Nucleus accumbens (tissue), 56 donors: ENCODE results near the gene FBP2.

ENCODE experiments used
- DNase-seq, 56 donors: peaks; one replicate each; lab custom pipeline; 2025; lab: John Stamatoyannopoulos, UW

FBP2 gene

DNA sequence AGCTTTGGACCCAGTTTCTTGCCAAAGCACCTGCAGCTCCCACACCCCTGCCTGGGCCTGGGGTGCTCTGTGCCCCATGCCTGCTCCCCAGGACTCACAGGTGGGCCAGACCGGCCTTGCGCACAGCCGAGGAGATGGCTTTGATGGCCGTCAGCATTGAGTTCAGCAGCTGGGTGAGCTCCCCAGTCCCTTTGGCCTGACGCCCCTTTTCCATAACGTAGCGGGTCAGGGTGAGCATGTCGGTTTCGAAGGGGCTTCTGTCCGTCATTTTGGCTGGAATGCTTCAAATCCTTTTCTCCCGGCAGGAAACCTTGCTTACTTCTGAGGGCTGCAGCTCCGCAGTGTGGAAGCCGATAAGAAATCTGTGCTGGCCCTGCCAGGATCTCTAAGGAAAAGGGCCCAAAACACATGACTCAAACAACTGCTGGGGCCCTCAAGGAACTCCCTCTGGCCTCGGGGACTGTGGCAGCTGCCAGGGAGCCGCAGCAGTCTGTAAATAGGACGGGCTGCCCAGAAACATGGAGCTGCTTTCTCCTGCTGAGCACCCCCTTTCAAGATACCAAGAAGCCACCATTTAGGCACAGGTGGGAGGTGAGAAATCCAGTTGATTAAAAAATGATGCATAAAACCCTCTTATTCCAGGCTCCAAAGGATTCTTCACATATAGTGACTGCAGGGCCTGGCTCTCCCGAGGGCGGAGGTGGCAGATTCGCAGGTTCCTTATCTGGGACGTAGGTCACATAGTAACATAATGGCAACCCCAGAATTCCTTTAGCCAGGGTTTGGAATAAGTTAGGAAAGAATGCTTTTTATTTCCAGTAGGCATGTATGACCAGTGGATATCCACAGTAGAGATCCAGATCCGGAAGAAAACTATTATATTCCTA is at the start of gene FBP2:
FBP2 (minus strand) TSS at position 366 of the 887 bp plus-strand sequence; CDS start at position 268, 98 bp downstream.
- DNase-seq = no peak

GRCh38 chr9:94643176-94643575 is 49.6 kb upstream of the FBP2 start:
- DNase-seq = no peak

GRCh38 chr9:94642501-94642900 is 48.9 kb upstream of the FBP2 start:
- no peak for DNase-seq

GRCh38 chr9:94639999-94640376 is 46.4 kb upstream of the FBP2 start:
- DNase-seq = no peak

GRCh38 chr9:94639061-94639998 is 45.7 kb upstream of the FBP2 start, which contains the start of gene FBP1:
Gene FBP1 (minus strand): TSS chr9:94639518. CDS start chr9:94639310, 208 bp downstream.
- DNase-seq = peak in 3 of 56 donors; percentile 4 to 17 (median 8)

DNA sequence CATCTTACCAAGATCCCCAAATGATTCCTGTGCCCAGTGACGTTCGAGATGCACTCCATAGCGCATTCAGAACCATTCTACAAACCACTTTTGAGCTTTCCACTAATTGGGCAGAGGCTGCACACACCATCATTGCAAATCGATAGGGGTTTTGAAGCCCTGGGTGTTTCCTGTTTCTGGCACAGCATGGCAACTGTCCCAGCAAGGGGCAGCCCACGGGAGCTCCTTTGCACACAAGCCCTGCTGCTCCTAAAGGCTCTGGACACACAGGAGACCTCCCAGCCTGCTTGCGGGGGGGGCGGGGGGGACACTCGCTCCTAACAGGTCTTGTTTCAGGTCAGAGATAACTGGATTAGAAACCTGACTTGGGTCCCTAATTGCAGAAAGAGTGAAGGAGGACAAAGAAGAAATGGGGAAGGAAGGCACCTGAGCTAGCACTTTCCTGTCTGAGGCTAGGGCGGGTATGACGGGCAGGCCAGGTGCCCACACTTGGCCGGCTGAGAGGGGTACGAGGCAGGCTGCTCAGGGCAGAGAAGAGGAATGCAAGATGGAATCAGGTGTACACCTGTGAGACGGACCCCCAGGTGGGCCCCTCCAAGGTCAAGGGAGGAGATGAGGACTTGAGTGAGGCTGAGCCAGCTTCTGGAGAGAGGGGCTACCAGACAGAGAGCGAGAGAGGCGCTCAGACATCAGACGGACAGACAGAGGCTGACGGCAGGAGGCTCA is 44.9 kb upstream of the FBP2 start:
- DNase-seq = no peak

DNA sequence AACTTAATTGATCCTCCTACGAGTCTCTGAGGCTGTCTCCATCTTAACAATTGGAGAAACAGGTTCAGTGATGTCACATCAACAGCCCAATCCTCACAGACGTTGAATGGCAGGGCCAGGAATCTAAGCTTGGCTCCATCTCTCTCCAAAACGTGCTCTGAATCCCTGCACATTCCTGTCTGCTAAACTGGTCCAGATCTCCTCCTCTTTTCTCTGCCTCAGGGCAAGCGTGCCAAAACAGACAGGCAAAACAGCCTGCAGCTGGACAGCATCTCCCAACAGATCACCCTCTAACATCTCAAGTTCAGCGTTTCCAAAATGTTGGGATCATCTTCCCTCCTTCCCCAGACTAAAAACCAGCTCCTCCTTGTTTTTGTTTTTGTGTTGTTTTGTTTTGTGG is 39.1 kb upstream of the FBP2 start:
- no peak for DNase-seq

DNA sequence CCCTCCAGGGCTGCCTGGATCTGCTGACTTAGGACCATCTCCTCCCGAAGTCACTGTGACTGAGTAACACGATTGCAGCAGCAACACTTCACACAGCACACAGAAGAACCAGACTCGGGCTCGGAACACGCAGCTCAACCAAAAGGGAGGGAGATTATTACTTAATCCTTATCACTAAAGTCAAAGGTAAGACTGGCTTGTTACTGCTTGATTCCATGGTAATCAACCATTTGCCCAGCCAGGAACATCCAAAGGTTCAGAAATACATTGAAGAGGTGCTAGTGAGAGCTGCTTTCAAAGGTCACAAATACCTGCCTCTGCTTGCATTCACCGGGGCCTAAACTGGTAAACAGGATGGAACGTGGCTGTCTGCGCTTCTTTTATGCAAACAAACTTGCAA is 38.0 kb upstream of the FBP2 start:
- no peak for DNase-seq

GRCh38 chr9:94630833-94631232 is 37.2 kb upstream of the FBP2 start:
- DNase-seq = no peak

GRCh38 chr9:94630281-94630680 is 36.7 kb upstream of the FBP2 start:
- DNase-seq = no peak

DNA sequence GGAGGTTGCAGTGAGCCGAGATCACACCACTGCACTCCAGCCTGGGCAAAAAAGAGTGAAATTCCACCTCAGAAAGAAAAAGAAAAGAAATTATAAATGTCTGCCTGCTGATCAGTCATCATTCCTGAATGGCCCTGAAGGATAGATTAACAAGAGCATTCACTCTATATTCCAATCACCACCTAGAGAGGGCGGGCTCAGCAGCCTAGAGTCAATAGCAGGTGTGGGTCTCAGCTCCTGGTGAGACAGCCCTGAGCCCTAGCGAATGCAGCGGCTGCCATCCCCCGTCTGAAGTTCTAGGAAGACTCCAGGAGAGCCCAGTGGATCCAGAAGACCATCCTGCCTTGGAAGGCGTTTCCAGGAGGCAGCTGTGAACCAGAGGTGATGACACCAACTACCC is 33.7 kb upstream of the FBP2 start:
- DNase-seq = no peak

GRCh38 chr9:94625835-94626234 is 32.2 kb upstream of the FBP2 start:
- no peak for DNase-seq

DNA sequence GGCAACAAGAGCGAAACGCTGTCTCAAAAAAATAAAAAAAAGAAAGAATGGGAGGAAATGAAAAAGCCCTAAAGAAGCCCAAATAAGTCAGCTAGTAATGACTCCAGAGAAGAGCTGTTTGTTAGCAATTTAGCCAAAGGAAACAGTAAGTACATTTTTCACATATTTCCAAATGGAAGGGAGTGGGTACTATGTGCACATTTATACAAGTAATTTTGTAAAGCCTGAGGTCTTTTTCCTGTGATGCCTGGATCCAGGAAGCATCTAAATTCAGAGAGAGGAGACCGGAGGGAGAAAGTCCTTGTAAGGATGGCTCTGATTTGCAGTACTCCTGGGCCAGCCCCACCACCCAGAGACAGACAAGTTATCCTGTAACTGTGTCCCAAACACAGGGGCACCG is 31.0 kb upstream of the FBP2 start:
- DNase-seq = no peak

- DNase-seq = no peak
These were observed 29.6 kb upstream of the FBP2 start for GRCh38 chr9:94623253-94623652.

DNA sequence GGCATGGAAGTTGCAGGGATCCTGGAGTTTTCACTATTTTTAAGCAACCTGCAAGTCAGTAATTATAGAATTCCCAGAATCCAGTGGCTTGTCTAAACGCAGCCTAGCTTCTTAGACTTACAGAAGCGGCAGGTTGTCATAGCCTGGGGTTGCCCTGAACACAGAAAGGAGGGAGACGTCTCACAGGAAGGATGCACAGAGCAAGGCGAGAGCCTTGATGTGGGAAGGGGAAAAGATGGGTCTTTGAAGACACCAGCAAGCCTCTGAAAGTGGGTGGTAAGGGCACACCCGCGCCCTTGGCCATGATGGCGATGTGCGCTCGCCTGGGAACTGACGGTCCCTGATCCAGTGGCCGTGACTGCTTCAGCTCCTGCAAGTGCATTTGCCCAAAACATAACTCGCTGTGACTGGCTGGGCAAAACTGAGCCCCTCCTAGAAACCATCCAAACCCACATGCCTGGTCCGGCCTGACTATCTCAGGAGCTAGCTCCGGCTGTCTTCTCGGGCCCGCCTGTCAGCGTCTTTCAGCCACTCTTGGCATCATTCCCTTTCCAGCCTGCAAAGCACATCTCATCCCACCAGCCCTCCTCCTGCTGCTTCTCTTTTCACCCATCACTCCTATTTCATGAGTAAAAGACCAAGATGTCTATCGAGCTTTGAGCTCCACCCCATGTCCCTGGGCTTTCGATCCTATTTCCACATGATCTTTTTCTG is 28.6 kb upstream of the FBP2 start:
- DNase-seq = no peak

DNA sequence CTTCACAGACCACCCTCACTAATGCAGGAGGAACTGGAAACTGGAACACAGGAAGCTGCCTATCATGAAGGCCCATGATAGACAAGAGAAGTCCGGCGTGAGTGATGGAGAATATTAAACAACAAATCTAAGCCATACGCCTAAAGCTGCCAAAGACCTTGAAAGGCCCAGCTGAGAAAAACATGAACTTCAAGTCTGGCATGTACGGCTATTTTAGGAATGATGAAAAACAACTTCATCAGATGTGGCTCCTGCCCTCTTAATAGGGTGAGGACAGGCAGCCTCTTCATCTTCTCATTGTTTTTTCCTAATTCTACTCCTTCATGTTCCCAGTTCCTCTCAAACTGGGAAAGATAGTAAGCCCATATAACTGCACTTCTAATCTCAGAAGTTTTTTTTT is 25.4 kb upstream of the FBP2 start:
- no peak for DNase-seq

DNA sequence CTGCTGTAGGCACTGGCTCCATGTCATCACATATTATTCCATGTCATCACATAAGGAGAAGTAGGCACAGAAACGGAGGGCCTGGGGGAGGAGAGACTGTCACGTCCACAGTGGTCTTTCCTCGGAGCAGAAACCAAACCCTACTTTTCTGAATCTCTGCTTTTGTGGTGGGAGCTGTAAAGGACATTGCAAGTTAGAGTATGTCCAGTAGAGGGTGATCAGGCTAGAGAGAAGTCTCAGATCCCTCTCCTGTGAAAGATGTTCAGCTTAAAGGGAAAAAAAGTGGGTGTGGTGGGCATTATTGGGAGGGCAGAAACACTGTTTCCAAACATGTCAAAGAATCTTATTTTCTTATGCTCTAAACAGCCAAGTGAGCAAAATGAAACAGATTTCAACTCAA is 19.4 kb upstream of the FBP2 start:
- no peak for DNase-seq

- DNase-seq = no peak
These were observed 18.4 kb upstream of the FBP2 start for GRCh38 chr9:94612071-94612470.

DNA sequence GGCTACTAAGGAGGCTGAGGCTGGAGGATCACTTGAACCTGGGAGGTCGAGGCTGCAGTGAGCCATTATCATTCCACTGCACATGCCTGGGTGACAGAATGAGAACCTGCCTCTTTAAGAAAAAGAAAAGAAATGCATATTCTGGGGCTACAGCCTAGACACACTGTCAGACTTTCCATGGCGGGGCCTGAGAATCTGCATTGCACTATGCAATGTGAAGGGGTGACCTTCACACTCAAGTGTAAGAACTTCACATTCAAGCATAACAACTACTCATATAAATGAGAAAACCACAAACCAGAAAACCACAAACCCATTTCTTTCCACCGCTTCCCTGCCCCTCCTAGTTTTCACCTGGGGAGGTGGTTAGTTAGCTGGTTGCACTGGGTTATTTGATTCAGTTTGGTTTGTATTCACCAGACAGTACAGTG is 18.0 kb upstream of the FBP2 start:
- no peak for DNase-seq

DNA sequence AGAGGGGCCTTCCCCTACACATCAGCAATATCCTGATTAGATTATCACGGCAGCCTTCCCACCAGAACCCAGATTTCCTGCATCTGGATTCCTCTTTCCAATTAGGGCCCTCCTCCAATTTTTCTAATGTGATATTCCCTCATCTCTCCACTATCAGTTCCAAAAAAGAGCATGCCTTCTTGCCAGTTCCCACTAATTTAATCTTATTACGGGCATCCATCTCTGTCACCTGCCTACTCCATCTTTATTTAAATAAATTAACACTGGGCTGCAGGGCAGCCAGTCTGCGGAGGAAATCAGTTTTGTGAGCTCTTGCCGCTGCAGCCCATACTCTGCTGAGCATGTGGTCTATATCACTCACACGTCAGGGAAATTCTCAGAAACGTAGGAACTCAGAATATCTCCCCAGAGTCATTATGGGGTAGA is 16.6 kb upstream of the FBP2 start:
- DNase-seq = no peak
